ENCODE data around the gene TARBP2.

The TARBP2 gene

GRCh38 chr12:53500776-53501614 is at the start of gene TARBP2:
Gene TARBP2, plus strand, starts transcription at chr12:53501283. Its CDS starts 126 bp downstream, at chr12:53501409.
- H3K4me3 ChIP-seq (ENCODE audit: low read depth, low read length), result peak within 1 kb of the TSS; percentile 81
- TF ChIP-seq, protein P1, sequence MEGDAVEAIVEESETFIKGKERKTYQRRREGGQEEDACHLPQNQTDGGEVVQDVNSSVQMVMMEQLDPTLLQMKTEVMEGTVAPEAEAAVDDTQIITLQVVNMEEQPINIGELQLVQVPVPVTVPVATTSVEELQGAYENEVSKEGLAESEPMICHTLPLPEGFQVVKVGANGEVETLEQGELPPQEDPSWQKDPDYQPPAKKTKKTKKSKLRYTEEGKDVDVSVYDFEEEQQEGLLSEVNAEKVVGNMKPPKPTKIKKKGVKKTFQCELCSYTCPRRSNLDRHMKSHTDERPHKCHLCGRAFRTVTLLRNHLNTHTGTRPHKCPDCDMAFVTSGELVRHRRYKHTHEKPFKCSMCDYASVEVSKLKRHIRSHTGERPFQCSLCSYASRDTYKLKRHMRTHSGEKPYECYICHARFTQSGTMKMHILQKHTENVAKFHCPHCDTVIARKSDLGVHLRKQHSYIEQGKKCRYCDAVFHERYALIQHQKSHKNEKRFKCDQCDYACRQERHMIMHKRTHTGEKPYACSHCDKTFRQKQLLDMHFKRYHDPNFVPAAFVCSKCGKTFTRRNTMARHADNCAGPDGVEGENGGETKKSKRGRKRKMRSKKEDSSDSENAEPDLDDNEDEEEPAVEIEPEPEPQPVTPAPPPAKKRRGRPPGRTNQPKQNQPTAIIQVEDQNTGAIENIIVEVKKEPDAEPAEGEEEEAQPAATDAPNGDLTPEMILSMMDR (IDR thresholded peaks at IDR 0.05; ENCODE audit: control insufficient read depth, extremely low read depth, insufficient read depth), result no peak
- peak; percentile 99 for DNase-seq (ENCODE audit: low read depth)

DNA sequence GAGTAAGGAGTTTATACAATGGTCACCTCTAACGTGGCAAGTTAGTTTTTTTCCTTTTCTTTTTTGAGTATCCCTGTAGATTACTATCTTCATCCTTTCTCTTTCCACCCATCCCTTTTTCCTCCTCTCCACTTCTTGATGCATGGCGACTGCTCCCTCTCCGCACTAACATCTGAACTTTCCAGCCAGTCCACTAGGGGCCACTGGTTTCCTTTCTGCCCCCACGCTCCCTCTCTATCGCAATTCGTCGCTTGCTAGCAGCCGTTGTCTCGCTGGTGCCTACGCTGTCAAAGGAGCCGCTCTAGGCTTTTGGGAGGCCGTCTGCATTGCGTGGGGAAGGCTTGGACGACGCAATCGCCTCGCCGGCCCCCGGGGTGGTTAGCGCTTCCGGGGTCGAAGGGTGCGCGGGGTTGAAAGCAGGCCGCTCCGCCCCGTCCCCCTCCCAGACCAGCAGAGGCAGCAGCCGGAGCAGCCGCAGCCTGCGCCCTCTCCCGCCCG is 49.4 kb upstream of the TARBP2 start, which contains the start of gene PCBP2:
TSS of gene PCBP2 (plus strand) at position 442 of the 498 bp plus-strand sequence. CDS start 2,699 bp downstream, outside the sequence.
- DNase-seq (ENCODE audit: low read depth), result peak; percentile 99
- H3K4me3 ChIP-seq (ENCODE audit: low read depth, low read length), result peak within 1 kb of the TSS; percentile 72
- TF ChIP-seq, protein P1 (IDR thresholded peaks at IDR 0.05; ENCODE audit: control insufficient read depth, extremely low read depth, insufficient read depth), result peak; percentile 92

- DNase-seq (ENCODE audit: low read depth), result no peak
- H3K4me3 ChIP-seq (ENCODE audit: low read depth, low read length), result peak overlapping the region; percentile 72
- TF ChIP-seq, protein P1 (IDR thresholded peaks at IDR 0.05; ENCODE audit: control insufficient read depth, extremely low read depth, insufficient read depth), result peak; percentile 45; the same call in 1 of the 2 replicates
Observed at GRCh38 chr12:53452159-53453077, 48.7 kb upstream of the TARBP2 start.

DNA sequence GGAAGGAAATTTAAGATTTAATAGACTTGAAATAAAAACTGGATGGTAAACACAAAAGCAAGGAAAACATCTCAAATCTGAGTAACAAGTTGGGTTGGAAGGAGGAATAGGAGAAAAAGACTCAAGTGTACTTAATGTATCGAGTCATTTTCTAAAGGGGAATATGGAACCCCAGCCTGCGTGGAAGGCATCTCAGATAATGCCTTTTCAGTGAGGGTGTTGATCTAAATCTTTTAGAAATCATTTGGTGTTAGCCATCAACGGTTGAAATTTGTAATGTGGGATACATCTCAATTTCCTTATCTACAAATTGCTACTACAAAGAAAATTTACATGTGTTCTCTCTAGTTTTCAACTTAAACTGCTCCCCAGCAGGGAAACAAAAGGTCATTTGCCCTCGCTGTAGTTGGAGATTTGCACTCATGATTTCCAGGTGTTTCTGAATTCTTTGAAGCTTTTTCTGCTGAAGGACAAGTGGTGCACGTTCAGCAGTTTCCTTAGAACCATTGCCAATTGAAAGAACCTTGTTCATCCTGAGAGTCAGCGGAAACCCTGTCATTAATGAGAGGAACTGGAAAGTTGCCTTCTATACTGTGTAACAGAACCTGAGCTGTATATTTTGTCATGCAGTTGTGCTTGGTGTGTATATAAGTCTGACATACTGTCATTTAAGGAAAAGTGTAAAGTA is 47.0 kb upstream of the TARBP2 start:
- H3K4me3 ChIP-seq (ENCODE audit: low read depth, low read length), result peak overlapping the region; percentile 72
- TF ChIP-seq, protein P1 (IDR thresholded peaks at IDR 0.05; ENCODE audit: control insufficient read depth, extremely low read depth, insufficient read depth), result no peak
- no peak for DNase-seq (ENCODE audit: low read depth)

DNA sequence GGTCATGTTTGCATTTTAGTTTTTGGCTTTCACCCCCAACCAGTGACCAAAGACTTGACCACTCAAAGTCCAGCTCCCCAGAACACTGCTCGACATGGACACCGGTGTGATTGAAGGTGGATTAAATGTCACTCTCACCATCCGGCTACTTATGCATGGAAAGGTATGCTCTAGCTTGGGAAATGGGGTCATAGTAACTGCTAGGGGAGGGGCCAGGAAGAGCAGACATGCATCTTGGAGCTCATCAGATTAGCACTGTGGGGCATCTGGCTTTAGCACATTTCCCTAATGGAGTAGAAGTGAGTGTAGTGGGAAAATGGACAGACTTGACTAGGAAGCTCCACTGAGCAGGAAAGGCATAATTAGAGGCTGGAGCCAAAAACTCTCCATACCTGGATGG is 46.4 kb upstream of the TARBP2 start:
- no peak overlapping the region for H3K4me3 ChIP-seq (ENCODE audit: low read depth, low read length)
- TF ChIP-seq, protein P1 (IDR thresholded peaks at IDR 0.05; ENCODE audit: control insufficient read depth, extremely low read depth, insufficient read depth), result no peak
- DNase-seq (ENCODE audit: low read depth), result no peak
